ENCODE results near the gene LEMD1.

Gene LEMD1

DNA sequence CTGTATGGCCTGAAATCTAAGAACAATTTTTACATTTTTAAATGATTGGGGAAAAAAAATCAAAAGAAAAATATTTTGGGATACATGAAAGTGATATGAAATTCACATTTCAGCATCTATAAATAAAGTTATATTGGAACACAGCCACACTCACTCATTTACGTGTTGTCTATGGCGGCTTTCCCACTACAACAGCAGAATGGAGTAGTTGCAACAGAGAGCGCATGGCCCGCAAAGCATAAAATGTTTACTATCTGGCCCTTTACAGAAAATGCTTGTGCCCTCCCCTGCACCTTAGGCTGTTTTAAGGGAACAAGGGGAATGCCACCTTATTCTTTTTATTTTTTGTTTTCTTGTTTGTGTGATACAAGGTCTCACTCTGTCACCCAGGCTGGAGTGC lies 68.7 kb downstream of the LEMD1 start:
- DNase-seq = no peak

- peak; percentile 97 to 100 for DNase-seq
Measured at GRCh38 chr1:205351984-205352713, 69.7 kb downstream of the LEMD1 start.

DNA sequence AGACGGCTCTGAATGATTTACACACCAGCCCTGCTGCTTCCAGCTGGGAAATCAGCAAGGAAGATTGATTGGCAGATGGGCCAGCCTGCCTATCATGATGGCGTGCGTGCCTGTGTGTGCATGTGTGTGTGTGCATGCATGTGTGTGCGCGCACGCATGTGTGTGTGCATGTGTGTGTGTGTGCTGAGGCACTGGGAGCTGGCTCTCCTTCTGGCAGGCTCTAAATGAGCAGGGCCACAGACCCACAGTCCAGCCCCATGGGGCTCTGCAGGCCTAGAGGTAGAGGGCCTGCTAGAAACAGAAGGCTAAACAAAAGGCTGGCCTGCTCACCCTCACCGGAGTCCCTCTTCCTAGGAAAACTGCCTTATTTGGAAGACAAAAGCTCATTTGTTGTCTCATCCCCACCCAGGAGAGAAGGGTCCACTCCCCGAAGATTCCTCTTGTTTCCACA lies 71.1 kb downstream of the LEMD1 start:
- DNase-seq = no peak

GRCh38 chr1:205350124-205350523 lies 71.7 kb downstream of the LEMD1 start:
- no peak for DNase-seq

DNA sequence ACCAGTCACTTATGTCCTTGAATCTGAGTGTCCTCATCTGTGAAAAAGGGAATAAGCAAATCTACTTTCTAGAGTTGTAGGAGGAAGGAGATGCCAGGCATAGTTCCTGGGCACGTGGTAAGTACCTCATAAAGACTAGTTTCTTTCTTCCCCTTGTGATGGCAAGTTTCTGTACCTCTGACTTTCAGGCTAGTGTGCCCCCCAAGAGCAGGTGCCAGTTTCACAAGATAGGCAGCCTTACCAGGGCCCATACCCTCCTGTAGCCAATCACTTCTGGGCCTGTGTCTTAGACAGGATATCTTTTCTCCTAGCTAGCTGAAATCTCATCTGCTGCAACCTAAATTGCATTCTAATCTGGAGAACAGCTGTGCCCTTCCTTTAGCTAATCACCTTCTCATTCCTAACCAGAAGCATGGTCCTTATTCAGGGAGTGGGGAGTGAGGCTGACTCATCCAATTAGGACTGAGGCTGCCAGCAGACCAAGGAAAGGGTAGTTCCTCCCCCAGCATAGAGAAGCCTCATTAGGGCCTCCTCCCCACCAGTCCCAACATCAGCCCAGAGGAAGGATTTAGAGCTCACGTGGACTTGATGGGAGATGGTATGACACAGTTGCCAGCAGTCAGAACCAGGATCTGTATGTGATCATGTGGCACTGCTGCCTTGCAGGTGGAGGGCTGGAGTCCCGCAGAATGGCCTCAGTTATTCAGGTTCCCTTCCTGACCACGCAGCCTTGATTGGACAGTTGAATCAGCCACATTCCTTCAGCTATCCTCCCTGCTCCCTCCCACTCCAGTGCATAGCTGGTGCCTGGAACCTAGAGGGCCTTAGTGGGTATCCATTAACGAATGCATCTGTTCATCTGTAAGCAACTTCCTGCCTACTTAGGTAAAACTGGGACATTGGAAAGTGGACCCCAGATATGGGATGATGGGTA lies 73.0 kb downstream of the LEMD1 start:
- DNase-seq = no peak

GRCh38 chr1:205346956-205347574 lies 74.8 kb downstream of the LEMD1 start:
- peak; percentile 48 to 56 for DNase-seq

GRCh38 chr1:205345761-205346160 lies 76.1 kb downstream of the LEMD1 start:
- DNase-seq = no peak

- DNase-seq = peak in 1 of 2 experiments; percentile 35
Measured at GRCh38 chr1:205344066-205344928, 77.6 kb downstream of the LEMD1 start.

- DNase-seq = no peak
Measured at GRCh38 chr1:205343431-205344065, 78.3 kb downstream of the LEMD1 start.

DNA sequence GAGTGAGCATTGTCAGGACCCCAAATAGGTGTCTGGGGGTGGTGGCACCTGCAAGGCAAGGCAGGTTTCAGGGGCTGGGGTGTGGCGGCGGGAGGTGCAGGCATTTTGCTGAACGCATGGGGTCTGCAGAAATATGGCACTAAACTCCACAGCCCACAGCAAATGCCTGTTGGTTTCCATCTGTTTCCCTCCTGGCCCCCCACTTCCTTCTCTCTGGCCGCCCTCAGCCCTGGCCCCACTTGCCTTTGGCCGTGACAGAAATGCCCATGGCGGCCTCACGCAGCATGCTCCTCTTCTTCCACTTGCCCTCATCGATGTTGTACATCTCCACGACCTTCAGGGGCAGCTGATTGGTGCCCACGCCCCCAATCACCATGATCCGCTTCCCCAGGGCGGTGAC lies 78.9 kb downstream of the LEMD1 start:
- DNase-seq = no peak

GRCh38 chr1:205340676-205341075 lies 81.2 kb downstream of the LEMD1 start:
- DNase-seq = no peak

DNA sequence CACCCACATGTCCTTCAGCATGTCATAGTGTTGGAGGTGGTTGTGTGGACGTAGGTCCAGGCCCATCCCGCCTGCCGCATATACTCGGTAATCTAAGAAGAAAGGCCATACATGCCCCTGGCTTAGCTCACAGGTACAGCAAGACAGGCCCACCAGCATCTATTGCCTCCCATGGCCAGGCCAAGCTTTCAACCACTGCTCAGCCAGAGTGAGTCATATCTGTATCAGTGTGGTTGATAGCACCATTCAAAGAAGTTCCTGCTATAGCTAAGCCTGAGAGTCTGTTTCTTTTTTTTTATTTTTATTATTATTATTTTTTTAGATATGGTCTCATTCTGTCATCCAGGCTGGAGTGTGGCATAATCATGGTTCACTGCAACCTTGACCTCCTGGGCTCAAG lies 82.1 kb downstream of the LEMD1 start:
- no peak for DNase-seq

DNA sequence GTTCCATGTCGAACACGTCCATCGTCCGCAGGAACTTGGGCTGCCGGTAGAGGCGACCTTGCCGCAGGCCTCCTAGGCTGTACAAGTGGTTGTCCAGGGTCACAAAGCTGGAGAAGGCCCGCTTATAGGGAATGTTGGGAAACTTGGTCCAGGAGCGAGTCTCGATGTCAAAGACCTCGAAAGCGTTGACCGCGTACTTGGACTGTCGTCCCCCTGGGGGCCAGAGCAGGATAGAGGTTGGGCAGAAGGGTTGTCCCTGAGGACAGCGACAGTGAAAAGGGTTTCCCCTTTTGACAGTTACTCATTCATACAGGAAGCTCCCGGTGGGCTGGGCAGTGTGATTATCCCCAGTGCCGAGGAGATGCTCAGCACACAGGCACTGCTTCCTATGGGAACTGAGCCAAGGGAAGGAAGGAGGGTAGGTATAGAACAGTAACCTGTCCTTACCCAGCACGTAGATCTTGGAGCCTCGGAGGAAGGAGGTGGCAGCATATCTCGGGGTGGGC lies 82.6 kb downstream of the LEMD1 start:
- DNase-seq = no peak

- DNase-seq = no peak
Measured at GRCh38 chr1:205338011-205338410, 83.8 kb downstream of the LEMD1 start.

- no peak for DNase-seq
Measured at GRCh38 chr1:205337481-205337880, 84.4 kb downstream of the LEMD1 start.

GRCh38 chr1:205335692-205336091 lies 86.2 kb downstream of the LEMD1 start:
- DNase-seq = peak; percentile 92 to 93

DNA sequence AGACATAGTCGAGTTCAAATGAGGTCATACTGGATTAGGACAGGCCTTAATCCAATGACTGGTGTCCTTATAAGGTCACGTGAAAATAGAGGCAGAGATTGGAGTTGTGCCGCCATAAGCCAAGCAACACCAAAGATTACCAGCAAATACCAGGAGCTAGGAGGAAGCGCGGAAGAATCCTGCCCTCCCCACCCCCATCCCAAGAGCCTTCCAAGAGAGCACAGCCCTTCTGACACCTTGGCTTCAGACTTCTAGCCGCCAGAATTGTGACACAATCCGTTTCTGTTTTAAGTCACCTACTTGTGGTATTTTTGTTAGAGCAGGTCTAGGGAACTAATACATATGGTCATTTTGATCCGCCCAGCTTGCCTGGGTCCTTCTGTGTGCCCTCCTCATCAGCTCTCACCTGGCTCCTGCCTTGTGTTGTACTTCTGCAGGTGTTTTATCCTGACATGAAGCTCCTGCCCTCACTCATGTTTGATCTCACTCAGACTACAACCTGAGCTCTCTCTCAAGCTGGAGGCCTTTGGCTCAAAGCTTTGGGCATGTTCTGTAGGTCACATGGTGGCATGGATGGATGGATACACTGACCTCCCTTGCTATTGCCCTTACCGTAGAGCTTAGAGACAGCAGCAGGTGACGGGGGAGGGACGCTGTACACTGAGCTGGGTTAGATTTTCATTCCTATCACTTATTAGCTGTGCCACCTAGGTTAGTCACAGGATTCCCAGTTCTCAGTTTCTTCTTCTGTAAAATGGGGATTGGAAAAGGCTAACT lies 89.7 kb downstream of the LEMD1 start:
- DNase-seq = no peak
